HG02763 (cell line): Measurements from ENCODE around the gene CAB39L.
"Not testable (repeated sequence)": the region's sequence is repeated elsewhere in the genome, so short reads cannot be mapped to it uniquely, and the experiment has no call there.

ENCODE experiments used
- ATAC-seq: cut with Tn5 transposase; IDR thresholded peaks from one replicate; pipeline ENCODE4 v1.9.1; 2021; ENCODE audit warnings: mild to moderate bottlenecking, moderate library complexity; ENCODE audit not compliant: unreplicated experiment

CAB39L gene

DNA sequence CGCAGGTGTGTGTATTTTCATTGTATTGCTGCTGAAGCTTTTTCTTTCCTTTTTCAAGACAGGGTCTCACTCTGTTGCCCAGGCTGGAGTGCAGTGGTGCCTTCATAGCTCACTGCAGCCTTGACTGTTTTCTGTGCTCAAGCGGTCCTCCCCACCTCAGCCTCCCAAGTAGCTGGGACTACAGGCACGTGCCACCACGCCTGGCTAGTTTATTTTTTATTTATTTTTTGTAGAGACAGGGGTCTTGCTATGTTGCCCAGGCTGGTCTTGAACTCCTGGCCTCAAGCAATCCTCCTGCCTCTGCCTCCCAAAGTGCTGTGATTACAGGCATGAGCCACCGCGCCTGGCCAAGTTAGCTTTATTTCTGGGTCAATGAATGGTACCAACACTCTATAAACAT, 149.1 kb downstream of the CAB39L start:
- not testable (repeated sequence) for ATAC-seq

DNA sequence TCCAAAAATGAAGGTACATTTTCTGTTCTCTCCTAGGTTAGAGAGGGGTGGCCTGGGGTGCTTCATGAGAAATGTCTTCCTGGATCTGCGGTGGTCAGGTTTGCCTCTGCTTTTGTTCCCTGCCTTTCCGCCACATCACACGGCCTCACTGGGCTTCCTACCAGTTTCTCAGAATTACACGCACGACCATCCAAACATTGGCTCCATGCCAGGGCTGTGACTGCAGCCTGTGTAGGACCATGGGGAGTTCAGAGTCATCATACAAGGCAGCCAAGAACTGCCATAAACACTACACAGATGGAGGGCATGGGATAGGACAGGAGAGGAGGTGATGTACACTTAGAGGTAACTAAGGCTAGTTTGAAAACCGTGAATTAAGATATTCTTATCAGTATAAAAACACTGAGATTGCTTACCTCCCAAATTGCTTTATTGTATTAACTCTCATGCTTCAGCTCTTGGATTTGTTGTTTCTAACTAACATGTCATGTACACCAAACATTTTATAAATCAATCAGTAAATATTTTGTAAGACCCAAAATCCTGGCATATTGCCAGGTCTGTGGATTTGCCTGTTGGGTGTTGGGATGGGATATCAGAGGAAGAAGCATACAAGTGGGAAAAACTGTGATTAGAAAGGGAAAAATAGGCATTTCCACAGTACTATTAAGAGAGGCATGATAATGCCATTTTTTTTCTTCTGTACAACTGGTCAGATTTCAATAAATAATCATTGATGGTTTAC, 150.9 kb downstream of the CAB39L start:
- no peak for ATAC-seq

DNA sequence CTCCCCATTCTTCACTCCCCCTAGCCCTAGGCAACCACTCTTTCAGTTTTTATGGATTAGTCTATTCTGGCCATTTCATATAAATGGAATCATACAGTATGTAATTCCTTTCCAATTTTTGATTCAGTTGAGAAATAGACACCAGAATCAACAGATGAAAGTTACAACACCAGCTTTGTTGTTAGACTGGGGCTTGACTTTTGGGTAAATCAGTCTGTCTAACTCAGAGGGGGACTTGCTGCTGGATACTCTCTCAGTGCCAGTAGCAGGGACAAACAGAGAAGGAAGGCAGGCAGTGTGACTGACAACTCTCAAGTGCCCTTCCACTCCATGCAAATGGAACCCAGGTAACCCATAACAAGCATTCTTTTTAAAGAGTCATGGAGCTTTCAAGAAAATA, 155.4 kb downstream of the CAB39L start:
- no peak for ATAC-seq

DNA sequence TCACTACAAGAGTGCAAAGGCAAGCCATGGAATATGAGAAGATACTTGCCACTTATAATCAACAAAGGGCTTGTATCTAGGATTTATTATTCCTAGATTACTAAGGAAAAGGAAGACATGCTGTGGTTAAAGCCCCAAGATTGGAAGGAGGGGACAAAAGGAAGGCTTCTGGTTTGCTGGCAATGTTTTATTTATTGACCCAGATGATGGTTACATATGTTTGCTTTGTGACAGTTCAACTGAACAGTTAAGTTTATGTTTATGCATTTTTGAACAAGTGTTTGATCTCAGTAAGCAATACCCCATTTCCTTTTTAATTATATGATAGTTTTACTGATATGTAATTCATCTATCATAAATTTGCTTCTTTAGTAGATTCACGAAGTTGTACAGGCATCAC, 155.9 kb downstream of the CAB39L start:
- ATAC-seq: no peak

DNA sequence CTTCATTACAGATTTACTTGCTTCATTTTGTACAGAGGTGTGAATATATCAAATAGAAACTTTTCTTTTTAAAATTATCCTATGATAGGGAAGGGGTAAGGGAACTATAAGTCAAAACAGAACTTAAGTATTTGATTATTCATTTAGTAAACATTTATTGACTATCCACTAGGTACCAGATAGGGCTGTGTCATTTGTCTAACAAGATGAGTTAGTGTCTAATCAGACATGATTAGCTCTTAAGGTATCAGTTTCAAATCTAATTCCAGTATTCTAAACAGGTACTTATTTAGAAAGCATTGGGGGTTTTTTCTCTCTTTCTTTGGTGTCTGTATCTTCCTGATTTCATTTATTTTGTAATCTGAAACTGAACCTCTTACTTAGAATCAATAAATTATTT, 164.0 kb downstream of the CAB39L start:
- ATAC-seq: no peak

DNA sequence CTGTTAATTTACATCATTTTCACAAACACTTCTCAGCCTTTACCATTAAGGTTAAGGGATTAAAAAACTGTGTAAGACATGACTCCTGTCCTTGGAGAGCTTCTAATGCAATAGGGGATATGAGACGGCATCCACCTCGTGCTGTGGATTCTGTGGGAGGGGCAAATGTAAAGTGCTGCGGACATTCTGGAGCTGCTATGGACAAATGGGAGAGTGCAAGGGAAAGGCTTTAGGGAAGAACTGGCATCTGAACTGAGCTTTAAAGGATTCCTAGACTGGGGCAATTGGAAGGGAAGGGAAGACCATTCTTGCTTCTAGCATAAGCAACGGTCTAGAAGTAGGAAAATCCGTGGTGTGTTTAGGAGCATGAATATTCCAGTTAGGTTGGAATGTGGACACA, 164.8 kb downstream of the CAB39L start:
- no peak for ATAC-seq

DNA sequence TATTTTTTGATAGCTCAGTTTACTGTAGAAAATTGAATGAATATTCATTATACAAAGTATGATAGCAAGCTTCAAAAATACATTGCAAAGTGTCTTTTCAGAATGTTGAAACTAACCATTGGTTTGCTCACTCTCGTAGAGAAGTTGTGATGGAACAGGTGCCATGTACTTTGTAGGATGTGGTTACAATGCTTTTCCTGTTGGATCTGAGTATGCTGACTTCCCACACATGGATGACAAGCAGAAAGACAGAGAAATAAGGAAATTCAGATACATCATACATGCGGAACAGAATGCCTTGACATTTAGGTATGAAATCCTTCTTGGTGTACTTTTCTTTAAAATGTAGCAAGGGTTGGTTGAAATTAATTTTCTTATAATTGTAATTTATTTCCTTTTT, 165.7 kb downstream of the CAB39L start:
- ATAC-seq: no peak

DNA sequence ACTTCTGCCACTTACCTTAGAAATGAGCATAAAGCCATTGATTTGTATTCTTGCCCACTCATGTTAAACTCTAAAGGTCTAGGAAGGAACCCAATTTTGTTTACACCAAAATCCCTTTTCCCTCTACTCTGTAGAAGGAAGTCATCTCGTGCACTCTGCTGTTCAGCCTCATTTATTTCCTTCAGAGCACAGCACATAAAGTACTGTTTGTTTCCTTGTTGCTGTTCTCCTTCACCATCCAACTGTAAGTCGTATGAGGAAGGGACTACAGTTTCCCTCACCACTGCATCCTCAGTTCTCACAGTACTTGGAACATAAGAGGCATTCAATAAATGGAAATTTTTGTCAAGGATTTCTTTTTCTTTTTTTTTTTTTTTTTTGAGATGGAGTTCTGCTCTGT, 171.6 kb downstream of the CAB39L start:
- ATAC-seq: no peak

DNA sequence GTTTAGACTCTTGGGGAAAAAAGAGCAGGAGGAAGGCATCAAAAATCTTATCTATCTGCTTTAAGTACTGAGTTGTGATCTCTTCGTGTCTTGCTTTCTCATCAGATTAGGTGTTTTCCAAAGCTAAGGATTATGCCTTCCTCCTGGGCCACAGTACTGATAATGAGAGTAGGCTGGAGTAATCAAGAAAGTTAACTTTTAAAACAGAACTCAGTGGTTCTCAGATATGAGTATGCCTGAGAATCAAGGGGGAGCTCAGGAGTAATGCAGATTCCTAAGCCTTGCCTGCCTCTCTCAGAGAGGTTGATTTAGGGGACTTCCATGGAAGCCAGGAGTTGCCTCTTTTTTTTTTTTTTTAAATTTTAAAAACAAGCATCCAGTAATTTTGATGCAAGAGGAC, 172.6 kb downstream of the CAB39L start:
- no peak for ATAC-seq

DNA sequence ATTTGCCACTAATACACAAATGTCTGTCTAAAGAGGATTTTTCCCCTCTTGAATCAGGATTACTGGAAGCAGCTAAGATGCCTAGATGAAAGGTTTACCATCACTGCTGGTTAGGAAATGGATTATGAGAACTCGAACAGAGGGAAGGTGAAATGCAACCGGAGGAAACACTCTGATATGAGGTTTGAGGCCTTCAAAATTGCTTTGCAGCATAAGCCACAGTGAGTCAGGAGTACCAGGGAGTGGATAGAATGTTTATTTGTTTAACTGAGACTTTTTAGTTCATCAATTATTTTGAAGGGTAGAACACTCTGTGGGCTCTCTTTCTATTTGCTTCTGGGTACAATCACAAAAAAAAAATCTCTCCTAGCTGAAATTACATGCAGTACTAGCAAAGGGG, 178.0 kb downstream of the CAB39L start:
- no peak for ATAC-seq

DNA sequence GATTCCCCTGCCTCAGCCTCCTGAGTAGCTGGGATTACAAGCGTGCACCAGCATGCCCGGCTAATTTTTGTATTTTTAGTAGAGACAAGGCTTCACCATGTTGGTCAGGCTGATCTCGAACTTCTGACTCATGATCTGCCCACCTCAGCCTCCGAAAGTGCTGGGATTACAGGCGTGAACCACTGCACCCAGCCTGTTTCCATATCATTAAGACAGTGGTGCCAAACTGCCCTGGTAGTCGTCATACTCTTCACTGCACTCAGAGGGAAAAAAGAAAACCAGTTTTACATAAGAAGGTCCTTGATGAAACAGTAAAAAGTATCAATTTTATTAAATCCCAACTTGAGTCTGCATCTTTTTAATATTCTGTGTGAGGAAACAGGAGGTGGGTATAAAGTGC, 181.2 kb downstream of the CAB39L start:
- no peak for ATAC-seq

DNA sequence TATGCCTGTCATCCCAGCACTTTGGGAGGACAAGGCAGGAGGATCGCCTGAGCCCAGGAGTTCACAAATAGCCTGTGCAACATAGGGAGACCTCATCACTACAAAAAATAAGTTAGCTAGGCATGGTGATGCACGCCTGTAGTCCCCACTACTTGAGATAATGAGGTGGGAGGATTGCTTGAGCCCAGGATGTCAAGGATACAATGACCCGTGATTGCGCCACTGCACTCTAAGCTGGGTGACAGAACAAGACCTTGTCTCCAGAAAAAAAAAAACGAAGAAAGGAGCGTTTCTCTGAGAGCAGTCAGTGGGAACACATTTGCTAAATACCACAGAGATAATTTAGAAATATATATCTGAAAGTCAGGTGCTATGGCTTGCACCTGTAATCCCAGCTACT, 184.3 kb downstream of the CAB39L start:
- no peak for ATAC-seq
